Lower leg skin (tissue), 3 donors: Measurements from ENCODE around the gene PSMD5.

Source experiments
- POLR2A ChIP-seq, 2 donors: fragments of 450-650 bp; IDR thresholded peaks; one replicate each; pipeline ENCODE4 v1.6.1; 2016 to 2017; ENCODE audit warnings: antibody characterized with exemption in 2 of 2, mild to moderate bottlenecking in 1 of 2, moderate library complexity in 1 of 2
- TF ChIP-seq, protein P1 (sequence below), 3 donors: fragments of 450-650 bp; IDR thresholded peaks; one replicate each; pipeline ENCODE4 v1.5.1; 2016; ENCODE audit warnings: antibody characterized with exemption in 3 of 3, mild to moderate bottlenecking in 3 of 3, moderate library complexity in 2 of 3

DNA sequence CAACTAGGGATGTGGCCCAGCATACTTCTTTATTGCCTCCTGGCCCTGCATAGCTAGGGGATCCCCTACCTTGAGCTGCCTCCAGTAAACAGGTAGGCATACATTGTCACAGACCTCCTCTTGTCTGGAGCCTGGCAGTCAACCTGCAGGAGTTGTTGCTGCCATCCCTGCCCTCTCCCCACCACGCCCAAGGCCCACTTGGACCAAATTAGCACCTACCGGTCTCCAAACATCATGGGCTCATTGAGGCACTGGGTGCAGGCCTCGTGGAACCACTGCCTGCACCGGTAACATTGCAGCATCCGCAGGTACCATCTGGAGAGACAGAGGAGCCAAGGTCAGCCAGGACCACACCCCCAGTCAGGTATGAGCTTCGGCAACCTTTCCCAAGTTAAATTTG is 23.9 kb upstream of the PSMD5 start:
- TF ChIP-seq, protein P1, sequence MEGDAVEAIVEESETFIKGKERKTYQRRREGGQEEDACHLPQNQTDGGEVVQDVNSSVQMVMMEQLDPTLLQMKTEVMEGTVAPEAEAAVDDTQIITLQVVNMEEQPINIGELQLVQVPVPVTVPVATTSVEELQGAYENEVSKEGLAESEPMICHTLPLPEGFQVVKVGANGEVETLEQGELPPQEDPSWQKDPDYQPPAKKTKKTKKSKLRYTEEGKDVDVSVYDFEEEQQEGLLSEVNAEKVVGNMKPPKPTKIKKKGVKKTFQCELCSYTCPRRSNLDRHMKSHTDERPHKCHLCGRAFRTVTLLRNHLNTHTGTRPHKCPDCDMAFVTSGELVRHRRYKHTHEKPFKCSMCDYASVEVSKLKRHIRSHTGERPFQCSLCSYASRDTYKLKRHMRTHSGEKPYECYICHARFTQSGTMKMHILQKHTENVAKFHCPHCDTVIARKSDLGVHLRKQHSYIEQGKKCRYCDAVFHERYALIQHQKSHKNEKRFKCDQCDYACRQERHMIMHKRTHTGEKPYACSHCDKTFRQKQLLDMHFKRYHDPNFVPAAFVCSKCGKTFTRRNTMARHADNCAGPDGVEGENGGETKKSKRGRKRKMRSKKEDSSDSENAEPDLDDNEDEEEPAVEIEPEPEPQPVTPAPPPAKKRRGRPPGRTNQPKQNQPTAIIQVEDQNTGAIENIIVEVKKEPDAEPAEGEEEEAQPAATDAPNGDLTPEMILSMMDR (IDR thresholded peaks at IDR 0.05): no peak
- TF ChIP-seq POLR2A (IDR thresholded peaks at IDR 0.05): no peak
